ENCODE measurements around the gene MARS1. TPM values are rescaled to one million over a fixed set of nuclear protein-coding genes. Genes with fewer than 3 reads are reported as not detected.

MARS1 gene
- total RNA-seq, 4 donors from 2014 or later = 53.2 to 81.0 (median 62.7) TPM

DNA sequence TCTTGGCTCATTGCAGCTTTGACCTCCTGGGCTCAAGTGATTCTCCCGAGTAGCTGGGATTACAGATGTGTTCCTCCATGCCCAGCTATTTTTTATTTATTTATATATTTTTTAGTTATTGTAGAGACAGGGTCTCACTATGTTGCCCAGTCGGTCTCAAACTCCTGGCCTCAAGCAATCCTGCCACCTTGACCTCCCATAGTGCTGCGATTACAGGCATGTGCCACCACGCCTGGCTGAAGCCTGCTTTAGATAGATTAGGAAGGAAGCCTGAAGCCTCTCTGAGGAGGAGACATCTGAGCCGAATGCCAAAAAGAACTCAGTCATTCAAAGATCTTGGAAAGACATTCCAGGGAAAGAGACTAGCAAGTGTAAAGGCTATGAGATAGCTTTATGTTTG lies 43.1 kb upstream of the MARS1 start:
- intact Hi-C loops (cut with DNase I) = no loop called here

GRCh38 chr12:57446292-57446960 lies 41.4 kb upstream of the MARS1 start:
- TF ChIP-seq EP300 (IDR thresholded peaks at IDR 0.05) (no peak), POLR2AphosphoS5 (IDR thresholded peaks at IDR 0.05) (no peak), CTCF (IDR thresholded peaks at IDR 0.05) (no peak), POLR2A (IDR thresholded peaks at IDR 0.05; ENCODE audit: low read depth) (no peak)
- H3K27me3 ChIP-seq = no peaks in the 10 kb centered on the region
- WGBS = 95% methylated on average over 6 of the region's 6 CpGs
- no peak overlapping the region for H3K27ac ChIP-seq (replicated peaks in 1 of 4)
- DNase-seq (ENCODE audit: extremely low spot score) = no peak
- intact Hi-C loops (cut with DNase I) = no loop called here
- H3K4me1 ChIP-seq = peaks cover 0 to under 1% (median 0%) of the 10 kb centered on the region in 4 donors
- H3K36me3 ChIP-seq = no peaks in the 10 kb centered on the region
- no peak overlapping the region for H3K4me3 ChIP-seq
- H3K9me3 ChIP-seq = no peaks in the 10 kb centered on the region

More for the DNA sequence above, 43.1 kb upstream of the MARS1 start:
- Histone ChIP-seq H3K4me3 (no peak overlapping the region), H3K36me3 (no peaks in the 10 kb centered on the region), H3K4me1 (no peaks in the 10 kb centered on the region), H3K27me3 (no peaks in the 10 kb centered on the region), H3K9me3 (no peaks in the 10 kb centered on the region), H3K27ac (replicated peaks in 1 of 4) (no peak overlapping the region)
- 80% methylated on average over 5 of the region's 5 CpGs for WGBS
- DNase-seq (ENCODE audit: extremely low spot score) = no peak
- TF ChIP-seq POLR2AphosphoS5 (IDR thresholded peaks at IDR 0.05) = no peak

DNA sequence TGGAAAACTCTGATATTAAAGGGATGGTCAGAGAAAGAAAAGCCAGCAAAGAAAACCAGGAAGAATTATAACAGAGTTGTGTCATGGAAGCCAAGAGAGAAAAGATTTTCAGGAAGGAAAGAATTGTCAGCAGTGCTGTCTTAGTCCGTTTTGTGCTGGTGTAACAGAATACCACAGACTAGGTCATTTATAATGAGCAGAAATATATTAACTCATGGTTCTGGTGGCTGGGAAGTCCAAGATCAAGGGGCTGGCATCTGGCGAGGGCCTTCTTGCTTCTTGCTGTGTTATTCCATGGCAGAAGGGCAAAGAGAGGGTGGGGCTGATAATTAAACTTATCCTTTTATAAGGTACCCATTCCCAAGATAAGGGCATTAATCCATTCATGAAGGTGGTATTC lies 39.2 kb upstream of the MARS1 start:
- no peak for TF ChIP-seq CTCF (IDR thresholded peaks at IDR 0.05)
- TF ChIP-seq POLR2A (IDR thresholded peaks at IDR 0.05; ENCODE audit: low read depth) = no peak
- TF ChIP-seq POLR2AphosphoS5 (IDR thresholded peaks at IDR 0.05) = no peak
- no peak for TF ChIP-seq EP300 (IDR thresholded peaks at IDR 0.05)
- Histone ChIP-seq H3K9me3 (no peaks in the 10 kb centered on the region), H3K4me1 (peaks cover 12 to 18% (median 15%) of the 10 kb centered on the region in 4 donors), H3K36me3 (no peaks in the 10 kb centered on the region), H3K4me3 (no peak overlapping the region), H3K27ac (replicated peaks in 1 of 4) (no peak overlapping the region), H3K27me3 (no peaks in the 10 kb centered on the region)
- WGBS = 80% methylated on average over 2 of the region's 2 CpGs
- DNase-seq (ENCODE audit: extremely low spot score) = no peak
- intact Hi-C loops (cut with DNase I) = no loop called here

GRCh38 chr12:57449375-57449774 lies 38.5 kb upstream of the MARS1 start:
- WGBS = 100% methylated on average over 4 of the region's 7 CpGs

DNA sequence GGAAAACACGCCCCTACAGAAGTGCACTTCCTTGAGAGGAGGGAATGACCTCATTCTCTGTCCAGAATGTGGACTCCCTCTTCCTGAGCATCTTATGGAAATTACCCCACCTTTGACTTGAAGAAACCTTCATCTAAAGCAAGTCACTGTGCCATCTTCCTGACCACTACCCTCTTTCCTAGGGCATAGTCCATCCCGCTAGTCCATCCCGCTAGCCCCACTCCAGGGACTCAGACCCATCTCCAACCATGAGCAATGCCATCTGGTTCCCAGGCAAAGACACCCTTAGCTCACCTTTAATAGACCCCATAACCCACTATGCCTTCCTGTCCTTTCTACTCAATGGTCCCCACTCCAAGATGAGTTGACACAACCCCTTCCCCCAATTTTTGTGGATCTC lies 37.8 kb upstream of the MARS1 start:
- no peak for DNase-seq (ENCODE audit: extremely low spot score)
- TF ChIP-seq EP300 (IDR thresholded peaks at IDR 0.05) (no peak), POLR2AphosphoS5 (IDR thresholded peaks at IDR 0.05) (no peak), POLR2A (IDR thresholded peaks at IDR 0.05; ENCODE audit: low read depth) (no peak), CTCF (IDR thresholded peaks at IDR 0.05) (no peak)
- H3K9me3 ChIP-seq = no peaks in the 10 kb centered on the region
- H3K27me3 ChIP-seq = peaks cover 0 to 7% (median 0%) of the 10 kb centered on the region in 4 donors
- H3K4me1 ChIP-seq = peaks cover 12 to 18% (median 15%) of the 10 kb centered on the region in 4 donors
- H3K27ac ChIP-seq (replicated peaks in 1 of 4) = no peak overlapping the region
- H3K4me3 ChIP-seq = no peak overlapping the region
- no peaks in the 10 kb centered on the region for H3K36me3 ChIP-seq
- 100% methylated on average over 3 of the region's 3 CpGs for WGBS
- intact Hi-C loops (cut with DNase I) = loop anchor here (2.0 kb wide), 1 partner anchor 139 kb away; no protein-coding TSS in a partner anchor

More at GRCh38 chr12:57449375-57449774, 38.5 kb upstream of the MARS1 start:
- H3K4me1 ChIP-seq = peaks cover 12 to 18% (median 15%) of the 10 kb centered on the region in 4 donors
- no peak overlapping the region for H3K27ac ChIP-seq (replicated peaks in 1 of 4)
- H3K27me3 ChIP-seq = peaks cover 0 to under 1% (median 0%) of the 10 kb centered on the region in 4 donors
- no peak overlapping the region for H3K4me3 ChIP-seq
- TF ChIP-seq CTCF (IDR thresholded peaks at IDR 0.05) (no peak), POLR2A (IDR thresholded peaks at IDR 0.05; ENCODE audit: low read depth) (no peak), POLR2AphosphoS5 (IDR thresholded peaks at IDR 0.05) (no peak), EP300 (IDR thresholded peaks at IDR 0.05) (no peak)
- no peaks in the 10 kb centered on the region for H3K36me3 ChIP-seq
- no peaks in the 10 kb centered on the region for H3K9me3 ChIP-seq
- no peak for DNase-seq (ENCODE audit: extremely low spot score)
- intact Hi-C loops (cut with DNase I) = no loop called here

All from esophagus muscularis mucosa (tissue), 4 donors.